Suppressor macrophage treated with lipopolysaccharide for 1 hour (primary cell): ENCODE measurements around the gene CHML.

Experiments
- DNase-seq, 3 donors: peaks; one replicate each; pipeline ENCODE4 v3.0.0-alpha.2; 2020 to 2022

CHML gene

DNA sequence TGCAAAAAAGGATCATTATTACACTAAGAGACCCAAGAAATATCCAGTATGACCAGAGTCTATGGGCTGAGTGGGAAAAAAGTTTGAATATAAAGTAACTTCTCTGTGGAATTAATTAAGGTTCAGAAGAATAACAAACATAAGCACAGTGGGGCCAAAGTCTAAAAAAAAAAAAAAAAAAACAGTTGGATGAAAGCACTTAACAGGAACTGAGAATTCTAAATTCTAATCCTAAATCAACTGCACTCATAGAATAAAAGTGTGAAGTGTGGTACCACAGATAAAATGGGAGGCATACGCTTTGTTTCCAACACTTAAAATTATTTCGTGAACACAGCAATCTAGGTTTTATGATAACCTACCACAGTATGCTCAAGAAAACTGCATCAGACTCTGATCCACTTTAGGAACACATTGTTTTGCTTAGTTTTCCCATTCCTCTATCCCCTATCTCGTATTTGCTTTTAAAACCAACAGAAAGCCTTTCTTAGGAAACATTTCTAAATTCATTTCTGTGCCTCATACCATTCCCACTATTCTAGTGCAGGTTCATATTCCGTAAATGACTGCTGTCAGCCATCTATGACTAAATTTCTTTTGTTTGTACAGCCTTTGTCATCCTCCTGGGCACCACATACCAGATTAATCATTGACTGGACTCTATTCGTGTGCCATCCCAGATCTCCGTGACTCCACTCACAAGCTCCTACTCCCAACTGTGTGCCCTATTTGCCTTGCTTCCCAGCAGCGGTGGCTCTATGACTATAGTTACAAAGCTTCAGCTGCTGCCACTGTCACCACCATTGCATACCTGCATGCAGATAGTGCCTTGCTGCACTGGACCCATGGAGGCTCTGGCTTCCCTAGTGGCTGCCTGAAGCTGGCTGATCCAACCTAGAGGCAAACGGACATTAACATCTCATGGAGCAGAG is 24.9 kb downstream of the CHML start:
- DNase-seq, result no peak

GRCh38 chr1:241614572-241614971 is 25.6 kb downstream of the CHML start:
- DNase-seq, result no peak

DNA sequence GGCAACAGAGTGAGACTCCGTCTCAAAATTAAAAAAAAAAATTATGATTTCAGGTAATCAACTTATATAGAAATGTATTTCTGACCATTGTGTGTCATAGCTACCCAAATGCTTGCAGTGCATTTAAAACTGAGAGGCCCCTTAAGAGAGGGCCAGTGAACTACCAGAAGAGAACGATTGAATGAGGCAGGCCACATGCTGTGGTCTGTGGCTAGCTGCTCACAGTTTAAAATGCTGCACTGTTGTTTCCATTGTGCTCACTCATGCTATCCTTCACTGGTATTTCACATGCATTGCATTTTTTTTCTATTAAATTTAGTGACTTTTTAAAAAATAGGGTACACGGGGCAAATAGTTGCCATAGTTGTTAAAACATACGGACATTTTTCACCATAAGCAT is 26.0 kb downstream of the CHML start:
- no peak for DNase-seq

GRCh38 chr1:241612533-241613477 is 27.4 kb downstream of the CHML start:
- peak; percentile 87 to 97 (median 95) for DNase-seq

GRCh38 chr1:241611736-241612135 is 28.4 kb downstream of the CHML start:
- DNase-seq, result peak in 1 of 3 donors; percentile 61

GRCh38 chr1:241611063-241611462 is 29.1 kb downstream of the CHML start:
- DNase-seq, result peak; percentile 59 to 92 (median 89)

DNA sequence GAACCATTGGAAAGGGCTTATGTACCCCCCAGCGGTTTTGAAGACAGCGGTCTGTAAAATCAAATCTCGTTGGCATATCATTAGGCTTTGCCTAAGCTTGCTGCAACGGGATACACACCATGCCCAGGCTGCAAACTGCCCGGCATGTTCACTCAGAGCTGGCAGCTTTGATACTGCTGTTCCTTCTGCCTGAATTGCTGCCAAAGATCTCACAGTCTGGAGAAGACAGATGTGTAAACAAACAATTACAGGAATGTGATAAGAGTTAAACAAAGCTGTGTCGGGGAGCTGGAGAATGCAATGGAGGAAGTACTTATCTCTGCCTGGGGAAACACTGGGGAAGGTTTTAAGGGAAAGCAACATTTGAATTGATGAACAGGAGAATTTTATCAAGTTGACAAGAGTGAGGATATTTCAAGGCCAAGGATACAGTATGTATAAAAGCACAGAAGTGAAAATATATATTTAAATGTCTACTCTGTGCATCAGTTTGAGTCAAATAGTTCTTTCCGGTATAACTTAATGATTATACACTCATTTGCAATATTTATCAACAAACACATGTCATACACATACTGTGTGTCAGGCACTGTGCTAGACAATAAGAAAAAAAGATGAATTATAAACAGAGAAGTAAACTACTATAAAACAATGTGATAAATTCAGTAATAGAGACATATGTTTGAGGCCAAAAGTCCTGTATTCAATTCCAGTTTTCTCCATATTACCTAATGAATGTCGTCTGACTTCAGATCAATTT is 29.9 kb downstream of the CHML start:
- no peak for DNase-seq

GRCh38 chr1:241608379-241609033 is 31.7 kb downstream of the CHML start:
- peak; percentile 73 to 86 (median 85) for DNase-seq

DNA sequence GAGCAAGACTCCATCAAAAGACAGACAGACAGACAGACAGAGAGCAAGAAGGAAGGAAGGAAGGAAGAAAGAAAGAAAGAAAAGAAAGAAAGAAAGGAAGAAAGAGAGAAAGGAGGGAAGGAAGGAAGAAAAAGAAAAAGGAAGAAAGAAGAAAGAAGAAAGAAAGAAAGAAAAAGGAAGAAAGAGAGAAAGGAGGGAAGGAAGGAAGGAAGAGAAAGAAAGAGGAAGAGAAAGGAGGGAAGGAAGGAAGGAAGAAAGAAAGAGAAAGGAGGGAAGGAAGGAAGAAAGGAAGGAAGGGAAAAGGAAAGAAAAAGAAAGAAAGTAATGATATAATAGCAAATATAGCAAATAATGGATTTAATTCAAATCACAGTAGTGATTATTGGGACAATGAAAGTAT is 32.7 kb downstream of the CHML start:
- no peak for DNase-seq

- no peak for DNase-seq
Measured at GRCh38 chr1:241606544-241606943, 33.6 kb downstream of the CHML start.

DNA sequence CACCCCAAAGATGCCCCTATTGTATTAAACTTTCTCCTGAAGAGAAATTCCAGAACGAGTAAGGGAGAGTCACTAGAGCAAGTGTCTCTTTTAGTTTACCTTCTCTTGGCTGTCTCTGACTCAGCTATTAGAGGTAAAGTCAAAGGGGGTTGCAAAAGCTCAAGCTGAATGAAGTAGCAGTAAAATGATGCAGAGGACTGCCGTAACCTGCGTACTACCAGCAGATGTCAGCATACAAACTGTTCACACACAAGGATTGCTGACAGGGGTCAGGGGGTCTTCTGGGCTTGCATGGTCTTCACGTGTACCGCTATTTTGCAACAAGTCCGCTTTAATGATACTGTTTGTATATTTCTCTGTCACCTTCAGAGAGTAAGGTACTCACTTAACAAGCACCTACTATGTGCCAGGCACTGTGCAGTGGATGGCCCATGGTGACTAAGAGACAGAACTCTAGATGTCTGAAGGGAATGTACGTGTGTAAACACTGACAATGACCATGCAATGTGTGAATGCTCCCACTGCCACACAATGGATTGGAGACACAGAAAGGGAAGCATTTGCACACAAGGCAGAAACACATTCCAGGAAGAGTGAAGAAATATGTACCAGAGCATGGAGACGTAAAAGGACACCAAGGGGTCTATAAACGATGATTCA is 34.9 kb downstream of the CHML start:
- DNase-seq, result peak in 1 of 3 donors; percentile 47

- DNase-seq, result peak; percentile 83 to 95 (median 93)
Measured at GRCh38 chr1:241603731-241604245, 36.4 kb downstream of the CHML start.

GRCh38 chr1:241600496-241600901 is 39.7 kb downstream of the CHML start:
- peak in 2 of 3 donors; percentile 67 to 73 for DNase-seq

DNA sequence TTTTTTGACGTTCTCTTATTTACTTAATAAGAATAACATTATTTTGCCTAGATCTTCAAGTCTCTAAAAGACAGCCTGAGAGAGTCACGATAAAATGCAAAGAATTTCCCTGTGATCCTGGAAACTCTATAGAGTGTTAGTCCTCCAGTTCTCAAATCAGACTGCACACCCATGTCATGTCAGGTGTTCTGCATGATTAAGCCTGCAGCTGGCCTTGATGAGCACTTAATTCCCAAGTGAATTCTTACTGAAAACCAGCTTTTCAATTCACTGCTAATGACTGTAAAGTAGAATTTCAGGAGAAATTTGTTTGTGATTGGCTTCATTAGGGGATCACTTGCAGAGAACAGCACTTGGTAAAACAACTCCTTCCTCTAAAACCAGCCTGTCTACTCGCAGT is 41.9 kb downstream of the CHML start:
- DNase-seq, result no peak

- DNase-seq, result no peak
Measured at GRCh38 chr1:241596633-241597032, 43.5 kb downstream of the CHML start.

DNA sequence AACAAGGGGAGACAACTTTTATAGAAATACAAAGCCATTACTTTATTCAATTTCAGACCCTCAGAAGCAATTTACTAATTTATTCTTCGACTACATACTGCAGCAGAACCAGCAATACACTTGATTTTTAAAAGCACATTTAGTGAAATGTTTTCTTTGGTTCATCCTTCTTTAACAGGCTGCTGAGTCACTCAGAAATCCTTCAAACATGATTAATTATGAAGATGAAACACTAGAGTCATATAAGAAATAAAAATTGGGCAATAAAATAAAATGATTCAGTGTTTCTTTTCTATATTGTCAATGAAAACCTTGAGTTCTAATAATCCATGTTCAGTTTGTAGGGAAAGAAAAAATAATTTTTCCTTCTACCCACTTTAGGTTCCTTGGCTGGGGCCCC is 47.0 kb downstream of the CHML start:
- peak in 2 of 3 donors; percentile 58 to 64 for DNase-seq

DNA sequence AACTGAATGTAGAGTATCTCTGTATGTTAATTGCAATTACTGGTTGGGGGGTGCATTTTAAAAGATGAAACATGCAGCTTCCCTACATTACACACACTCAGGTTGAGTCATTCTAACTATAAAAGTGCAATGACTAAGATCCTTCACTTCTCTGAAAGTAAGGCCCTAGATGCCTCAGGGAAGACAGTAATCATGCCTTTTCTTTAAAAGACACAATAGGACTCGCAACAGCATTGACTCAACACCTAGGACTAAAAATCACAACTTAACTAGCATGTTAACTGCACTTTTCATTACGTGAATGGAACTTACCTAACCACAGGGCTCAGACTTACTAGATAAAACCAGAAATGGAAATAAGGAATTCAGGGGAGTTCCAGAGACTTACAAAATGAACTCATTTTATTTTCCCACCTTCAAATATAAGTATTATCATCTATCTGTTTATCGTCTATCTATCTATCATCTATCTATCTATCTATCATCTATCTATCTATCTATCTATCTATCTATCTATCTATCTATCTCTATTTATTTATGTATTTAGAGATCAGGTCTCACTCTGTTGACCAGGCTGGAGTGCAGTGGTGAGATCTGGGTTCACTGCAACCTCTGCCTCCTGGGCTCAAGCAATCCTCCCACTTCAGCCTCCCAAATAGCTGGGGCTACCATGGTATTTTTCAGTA is 47.8 kb downstream of the CHML start:
- DNase-seq, result peak; percentile 57 to 90 (median 89)

GRCh38 chr1:241591736-241592135 is 48.4 kb downstream of the CHML start:
- no peak for DNase-seq

DNA sequence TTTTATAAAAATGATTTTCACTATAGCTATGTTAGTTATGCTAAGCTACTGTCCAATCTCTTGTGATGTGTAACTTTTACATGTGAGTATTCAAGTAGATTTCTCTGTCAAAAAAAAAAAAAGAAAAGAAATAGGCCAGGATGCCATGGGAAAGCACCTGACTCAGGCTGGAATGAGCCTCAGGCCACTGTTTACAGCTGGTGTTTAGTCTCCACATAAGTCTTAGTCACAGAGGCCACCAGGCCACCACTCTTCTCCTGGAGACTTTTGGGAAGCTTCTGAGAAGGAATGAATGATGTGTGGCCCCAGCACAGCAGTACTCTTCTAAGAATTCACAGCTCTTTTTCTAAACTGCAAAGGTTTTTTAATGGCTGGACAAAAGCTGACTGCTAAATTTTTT is 48.9 kb downstream of the CHML start:
- peak; percentile 68 to 90 (median 86) for DNase-seq

GRCh38 chr1:241590719-241591118 is 49.5 kb downstream of the CHML start:
- DNase-seq, result no peak
